Occipital lobe (tissue), 2 donors: ENCODE data around the gene CHCHD1. TPM values are rescaled to one million over a fixed set of nuclear protein-coding genes. Genes with fewer than 3 reads are reported as not detected.
"Not testable (repeated sequence)": the region's sequence is repeated elsewhere in the genome, so short reads cannot be mapped to it uniquely, and the experiment has no call there.

Source experiments
- DNase-seq: peaks from one replicate; lab custom pipeline; 2025; lab: John Stamatoyannopoulos, UW
- total RNA-seq: library from RNA; depleted of rRNA; stranded (reverse); fragments of >200 nt; gene quantifications from one replicate; pipeline ENCODE4 v1.2.3, GENCODE V29; 2014

Gene CHCHD1
- total RNA-seq, 1 donor from 2014 or later: 14.5 TPM

DNA sequence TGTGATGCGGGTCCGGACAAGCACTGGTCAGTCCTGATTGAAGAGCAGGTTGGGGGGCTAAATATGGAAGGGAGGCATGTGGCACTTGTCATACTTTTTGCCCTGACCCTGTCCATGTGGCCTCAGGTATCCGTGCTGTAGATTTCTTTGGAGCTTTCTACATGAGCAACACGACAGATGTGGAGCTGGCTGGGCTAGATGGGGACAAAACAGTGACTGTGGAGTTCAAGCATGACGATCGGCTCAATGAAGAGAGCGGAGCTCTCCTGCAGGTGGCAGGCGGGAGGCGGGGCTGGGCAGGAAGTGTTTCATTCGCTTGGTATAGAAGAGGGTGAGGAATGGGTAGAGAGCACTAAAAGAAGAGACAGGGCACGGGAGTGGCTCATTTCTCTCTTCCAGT is 13.0 kb upstream of the CHCHD1 start:
- no peak for DNase-seq

DNA sequence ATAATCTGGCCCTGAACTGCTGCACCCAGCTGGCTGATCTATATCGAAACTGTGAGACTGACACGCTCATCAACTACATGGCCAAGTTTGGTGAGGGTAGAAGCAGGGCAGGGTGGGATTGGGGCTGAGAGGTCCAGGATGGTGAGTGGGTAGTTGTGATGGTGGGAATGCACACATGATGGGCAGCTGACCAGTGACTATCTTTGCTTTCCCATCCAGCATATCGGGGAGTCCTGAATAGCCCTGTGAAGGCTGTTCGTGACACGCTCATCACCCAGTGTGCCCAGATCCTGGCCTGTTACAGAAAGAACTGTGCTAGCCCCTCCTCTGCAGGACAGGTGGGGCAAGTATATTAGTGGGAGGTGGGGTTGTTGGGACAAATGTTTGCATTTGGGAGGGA is 12.5 kb upstream of the CHCHD1 start:
- no peak for DNase-seq

DNA sequence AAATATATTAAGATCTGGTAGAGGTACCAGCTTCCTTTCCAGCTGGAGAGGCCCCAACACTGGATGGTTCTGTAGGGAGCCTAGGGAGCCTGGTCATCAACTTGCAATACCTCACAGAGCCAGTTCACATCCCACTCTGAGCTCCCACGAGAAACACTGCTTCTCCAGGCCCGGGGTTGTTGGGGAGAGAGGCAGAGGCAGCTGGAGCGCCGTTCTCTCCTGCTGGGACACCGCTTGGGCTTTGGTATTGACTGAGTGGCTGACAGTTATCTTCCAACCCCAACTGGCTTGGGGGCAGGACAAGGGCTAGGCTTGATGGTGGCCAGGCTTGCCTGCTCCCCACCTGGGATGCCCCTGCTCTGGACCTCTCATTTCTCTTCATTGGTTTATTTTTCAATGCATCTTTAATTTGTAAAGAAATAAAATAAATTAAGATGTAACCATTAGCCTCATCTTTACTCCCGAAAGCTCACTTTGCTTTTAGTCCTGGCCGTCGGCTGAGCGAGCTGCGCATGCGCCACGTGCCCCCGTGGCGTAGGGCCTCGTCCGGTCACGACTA is 10.0 kb upstream of the CHCHD1 start:
- DNase-seq: no peak

DNA sequence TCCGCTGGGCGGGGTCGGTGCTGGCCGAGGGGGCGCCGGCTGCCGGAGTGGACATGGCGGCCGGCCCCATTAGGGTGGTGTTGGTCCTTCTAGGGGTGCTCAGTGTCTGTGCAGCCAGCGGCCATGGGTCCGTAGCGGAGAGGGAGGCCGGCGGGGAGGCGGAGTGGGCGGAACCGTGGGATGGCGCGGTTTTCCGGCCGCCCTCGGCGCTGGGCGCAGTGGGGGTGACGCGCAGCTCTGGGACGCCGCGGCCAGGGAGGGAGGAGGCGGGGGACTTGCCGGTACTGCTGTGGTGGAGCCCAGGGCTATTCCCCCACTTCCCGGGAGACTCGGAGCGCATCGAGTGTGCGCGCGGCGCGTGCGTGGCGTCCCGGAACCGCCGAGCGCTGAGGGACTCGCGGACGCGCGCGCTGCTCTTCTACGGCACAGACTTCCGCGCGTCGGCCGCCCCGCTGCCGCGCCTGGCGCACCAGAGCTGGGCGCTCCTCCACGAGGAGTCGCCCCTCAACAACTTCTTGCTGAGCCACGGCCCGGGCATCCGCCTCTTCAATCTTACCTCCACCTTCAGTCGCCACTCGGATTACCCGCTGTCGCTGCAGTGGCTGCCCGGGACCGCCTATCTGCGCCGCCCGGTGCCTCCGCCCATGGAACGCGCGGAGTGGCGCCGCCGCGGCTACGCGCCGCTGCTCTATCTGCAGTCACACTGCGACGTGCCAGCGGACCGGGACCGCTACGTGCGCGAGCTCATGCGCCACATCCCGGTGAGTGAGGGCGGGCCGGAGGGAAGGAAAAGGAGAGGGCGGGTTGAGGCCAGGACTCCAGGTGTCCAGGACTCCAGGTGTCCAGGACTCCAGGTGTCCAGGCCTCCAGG is 9.3 kb upstream of the CHCHD1 start:
- DNase-seq: peak; percentile 91

DNA sequence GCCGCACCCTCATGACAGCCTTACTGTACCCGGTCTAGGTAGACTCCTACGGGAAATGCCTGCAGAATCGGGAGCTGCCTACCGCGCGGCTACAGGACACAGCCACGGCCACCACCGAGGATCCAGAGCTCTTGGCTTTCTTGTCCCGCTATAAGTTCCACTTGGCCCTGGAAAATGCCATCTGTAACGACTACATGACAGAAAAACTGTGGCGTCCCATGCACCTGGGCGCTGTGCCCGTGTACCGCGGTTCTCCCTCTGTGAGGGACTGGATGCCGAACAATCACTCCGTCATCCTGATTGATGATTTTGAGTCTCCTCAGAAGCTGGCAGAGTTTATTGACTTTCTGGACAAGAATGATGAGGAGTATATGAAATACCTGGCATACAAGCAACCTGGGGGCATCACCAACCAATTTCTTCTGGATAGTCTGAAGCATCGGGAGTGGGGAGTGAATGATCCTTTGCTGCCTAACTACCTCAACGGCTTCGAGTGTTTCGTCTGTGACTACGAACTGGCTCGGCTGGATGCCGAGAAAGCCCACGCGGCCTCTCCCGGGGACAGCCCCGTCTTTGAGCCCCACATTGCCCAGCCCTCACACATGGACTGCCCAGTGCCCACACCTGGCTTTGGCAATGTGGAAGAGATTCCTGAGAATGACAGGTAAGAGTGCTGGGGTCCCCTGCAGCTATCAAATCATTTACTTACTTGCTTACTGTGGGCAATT is 8.5 kb upstream of the CHCHD1 start:
- DNase-seq: no peak

DNA sequence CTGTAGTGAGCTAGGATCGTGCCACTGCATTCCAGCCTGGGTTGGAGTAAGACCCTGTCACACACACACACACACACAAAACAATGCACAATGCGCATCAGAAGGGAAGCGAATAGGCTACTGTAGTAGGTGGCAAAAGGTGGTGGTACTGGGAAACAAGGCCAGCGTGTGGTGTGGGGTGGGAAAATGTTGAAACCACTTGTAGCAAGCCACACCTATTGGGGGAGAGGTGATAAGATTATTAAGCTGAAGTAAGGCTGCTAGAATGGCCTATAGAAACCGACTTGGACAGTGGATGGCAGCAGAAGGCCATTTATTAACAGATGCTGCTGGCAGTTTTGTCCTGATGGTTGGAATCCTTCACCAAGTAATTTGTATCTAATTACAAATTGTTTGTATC is 7.2 kb upstream of the CHCHD1 start:
- DNase-seq: no peak

DNA sequence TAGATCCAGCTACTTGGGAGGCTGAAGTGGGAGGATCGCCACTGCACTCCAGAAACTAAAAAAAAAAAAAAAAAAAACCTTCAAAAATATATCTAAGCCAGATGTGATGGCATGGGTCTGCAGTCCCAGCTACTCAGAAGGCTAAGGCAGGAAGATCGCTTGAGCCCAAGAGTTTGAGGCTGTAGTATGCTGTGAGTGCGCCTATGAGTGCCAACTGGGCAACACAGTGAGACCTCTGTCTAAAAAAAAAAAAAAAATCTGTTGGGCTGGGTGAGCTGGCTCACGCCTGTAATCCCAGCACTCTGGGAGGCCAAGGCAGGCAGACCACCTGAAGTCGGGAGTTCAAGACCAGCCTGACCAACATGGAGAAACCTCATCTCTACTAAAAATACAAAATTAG is 2.8 kb upstream of the CHCHD1 start:
- no peak for DNase-seq

DNA sequence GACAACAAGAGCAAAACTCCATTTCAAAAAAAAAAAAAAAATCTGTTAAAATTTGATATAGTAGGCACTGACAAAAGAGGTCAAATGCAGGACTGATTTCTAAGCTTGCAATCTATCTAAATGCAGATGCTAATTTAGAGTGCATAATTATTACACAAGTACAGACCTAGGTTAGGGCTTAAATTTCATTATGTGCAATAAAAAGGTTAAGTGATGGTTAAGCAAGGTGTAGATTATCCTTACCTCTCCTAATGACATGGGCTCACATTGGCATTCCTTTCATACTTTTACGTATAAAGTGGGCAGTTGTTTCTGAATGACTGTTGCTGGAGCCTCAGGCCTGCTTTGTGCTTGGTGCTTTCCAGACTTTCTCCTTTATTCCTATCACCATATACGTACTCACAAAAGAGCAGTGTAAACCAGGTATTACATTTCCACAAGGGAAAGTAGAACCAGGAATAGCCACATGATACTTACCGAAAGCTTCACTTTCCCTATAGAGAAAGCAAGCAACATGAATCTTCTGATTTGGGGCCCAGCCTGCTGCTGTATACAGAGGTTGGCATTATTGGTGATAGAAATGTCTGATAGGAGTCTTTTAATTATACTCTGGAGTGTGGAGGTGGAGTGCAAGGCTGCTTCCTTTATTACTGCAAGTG is 2.2 kb upstream of the CHCHD1 start:
- no peak for DNase-seq

DNA sequence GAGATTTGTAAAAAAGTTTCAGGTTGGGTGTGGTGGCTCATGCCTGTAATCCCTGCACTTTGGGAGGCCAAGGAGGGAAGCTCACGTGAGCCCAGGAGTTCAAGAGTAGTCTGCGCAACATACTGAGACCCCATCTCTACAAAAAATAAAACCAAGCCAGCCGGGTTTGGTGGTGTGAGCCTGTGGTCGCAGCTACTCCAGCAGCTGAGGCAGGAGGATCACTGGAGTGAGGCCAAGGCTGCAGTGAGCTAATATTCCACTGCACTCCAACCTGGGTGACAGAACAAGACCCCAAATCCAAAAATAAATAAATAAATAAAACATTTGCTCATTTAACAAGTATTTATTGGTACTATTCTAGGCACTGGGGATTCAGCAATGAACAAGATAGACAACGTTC is 1.5 kb upstream of the CHCHD1 start:
- no peak for DNase-seq

DNA sequence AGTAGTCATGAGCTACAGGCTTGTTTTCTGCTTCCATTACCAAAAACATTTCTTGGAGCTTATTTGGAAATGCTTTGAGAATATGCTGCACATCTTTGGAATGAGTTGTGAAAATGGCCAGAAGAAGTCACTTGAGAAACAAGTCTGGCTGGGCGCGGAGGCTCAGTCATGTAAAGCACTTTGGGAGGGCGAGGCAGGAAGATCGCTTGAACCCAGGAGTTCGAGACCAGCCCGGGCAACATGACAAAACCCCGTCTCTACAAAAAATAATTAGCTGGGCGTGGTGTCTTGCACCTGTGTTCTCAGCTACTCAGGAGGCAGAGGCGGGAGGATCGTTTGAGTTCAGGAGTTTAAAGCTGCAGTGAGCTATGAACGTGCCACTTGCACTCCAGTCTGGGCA is 882 bp upstream of the CHCHD1 start:
- no peak for DNase-seq

DNA sequence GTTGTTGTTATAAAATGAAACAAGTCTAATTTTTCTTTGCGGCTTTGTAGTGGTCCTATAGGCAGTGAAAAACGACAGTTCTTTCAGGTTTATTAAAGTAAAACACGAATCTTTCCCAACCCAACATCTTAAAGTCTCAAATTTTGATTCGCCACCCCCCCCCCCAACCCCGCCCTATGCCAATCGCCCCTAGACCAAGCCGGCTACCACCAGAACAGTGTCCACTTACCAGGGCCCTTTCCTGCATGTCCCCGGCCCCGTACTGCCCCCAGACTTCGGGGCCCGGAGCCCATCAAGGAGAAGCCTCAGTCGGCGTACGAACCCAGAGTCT is 335 bp upstream of the CHCHD1 start:
- no peak for DNase-seq

DNA sequence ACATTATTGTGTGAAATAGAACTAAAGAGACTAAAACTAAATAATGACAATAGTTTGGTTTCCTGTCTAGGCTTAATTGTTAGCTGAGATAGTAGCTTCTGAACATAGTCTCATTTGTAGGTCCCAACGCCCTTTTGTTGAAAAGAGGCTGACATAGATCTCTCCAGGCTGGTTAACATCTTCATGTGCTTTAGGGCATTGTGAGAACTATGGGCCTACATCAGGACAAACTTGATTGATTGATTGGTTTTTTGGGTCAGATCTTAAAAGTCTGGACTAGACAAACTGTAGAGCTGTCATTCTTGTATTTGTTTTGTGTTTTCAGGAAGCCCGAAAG is 869 bp downstream of the CHCHD1 start:
- no peak for DNase-seq

DNA sequence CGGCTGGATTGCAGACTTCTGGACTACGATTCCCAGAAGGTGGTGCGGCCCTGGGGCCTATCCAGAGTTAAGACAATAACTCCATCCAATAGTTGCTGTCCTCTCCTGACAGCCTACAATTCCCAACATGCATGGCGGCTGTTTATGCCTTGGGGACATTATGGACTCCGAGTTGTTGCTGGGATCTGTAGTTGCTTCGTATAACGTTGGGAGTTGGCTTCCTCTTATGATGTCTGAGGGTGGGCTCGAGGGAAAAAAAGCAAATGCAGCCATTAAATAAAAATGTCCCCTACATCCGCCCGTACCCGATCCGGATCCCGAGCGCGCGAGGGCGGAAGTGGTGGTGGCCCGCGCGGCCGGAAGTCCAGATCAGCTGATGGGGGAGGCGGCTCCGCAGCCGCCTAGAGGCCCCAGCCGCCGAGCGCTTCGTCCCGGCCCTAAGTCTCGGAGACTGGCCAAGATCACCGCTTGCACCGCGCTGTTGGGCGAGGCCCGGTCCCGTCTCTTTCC is 3.4 kb downstream of the CHCHD1 start, which contains the start of gene ZSWIM8:
Gene ZSWIM8 (plus strand): TSS at position 396 of the 510 bp plus-strand sequence. CDS start 273 bp downstream, outside the sequence.
- DNase-seq: peak; percentile 89

DNA sequence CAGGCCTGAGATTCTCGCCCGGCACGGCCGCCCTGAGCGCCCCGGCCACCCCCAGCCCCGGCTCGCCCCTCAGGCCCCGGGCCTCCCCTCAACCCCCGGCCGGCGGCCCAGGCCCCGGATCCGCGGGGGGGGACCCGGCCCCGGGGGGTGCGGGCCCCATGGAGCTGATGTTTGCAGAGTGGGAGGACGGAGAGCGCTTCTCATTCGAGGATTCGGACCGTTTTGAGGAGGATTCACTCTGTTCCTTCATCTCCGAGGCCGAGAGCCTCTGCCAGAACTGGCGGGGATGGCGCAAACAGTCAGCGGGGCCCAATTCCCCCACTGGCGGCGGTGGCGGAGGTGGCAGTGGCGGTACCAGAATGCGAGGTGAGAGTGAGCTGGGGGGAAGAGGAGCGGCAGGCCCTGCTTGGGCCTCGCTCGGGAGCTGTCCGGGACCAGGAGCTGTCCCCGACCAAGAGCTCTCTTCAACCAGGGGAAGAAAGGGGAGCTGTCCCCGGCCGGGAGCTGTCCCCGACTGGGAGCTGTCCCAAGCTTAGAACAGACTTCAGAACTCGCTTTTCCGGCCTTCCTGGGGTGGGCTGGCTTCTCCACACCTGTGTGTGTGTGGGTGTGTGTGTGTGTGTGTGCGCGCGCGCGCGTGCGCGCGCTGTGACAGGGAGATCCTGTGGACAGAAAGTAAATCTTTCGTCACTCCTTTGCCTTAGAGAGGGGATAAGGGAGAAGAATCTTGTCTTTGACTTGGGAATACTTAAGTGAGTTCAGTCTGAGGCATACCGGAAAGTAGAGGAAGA is 4.1 kb downstream of the CHCHD1 start:
- no peak for DNase-seq

DNA sequence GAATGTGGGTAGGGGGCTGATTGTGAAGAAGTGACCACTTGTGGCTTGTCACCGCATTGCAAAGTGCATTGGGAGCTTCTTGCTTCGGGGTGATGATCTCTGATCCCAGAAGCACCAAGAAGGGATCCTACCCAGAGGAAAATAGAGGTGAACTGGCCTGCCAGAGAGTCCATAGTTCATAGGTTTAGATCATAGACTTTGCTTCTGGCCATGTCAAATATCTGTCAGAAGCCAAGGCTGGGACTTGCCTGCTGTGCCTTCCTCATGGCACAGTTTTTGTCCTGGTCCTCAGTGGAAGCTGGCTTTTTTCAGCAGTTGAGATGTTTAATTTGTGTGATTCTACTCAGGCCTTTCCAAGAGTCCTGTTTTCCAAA is 4.7 kb downstream of the CHCHD1 start:
- no peak for DNase-seq

DNA sequence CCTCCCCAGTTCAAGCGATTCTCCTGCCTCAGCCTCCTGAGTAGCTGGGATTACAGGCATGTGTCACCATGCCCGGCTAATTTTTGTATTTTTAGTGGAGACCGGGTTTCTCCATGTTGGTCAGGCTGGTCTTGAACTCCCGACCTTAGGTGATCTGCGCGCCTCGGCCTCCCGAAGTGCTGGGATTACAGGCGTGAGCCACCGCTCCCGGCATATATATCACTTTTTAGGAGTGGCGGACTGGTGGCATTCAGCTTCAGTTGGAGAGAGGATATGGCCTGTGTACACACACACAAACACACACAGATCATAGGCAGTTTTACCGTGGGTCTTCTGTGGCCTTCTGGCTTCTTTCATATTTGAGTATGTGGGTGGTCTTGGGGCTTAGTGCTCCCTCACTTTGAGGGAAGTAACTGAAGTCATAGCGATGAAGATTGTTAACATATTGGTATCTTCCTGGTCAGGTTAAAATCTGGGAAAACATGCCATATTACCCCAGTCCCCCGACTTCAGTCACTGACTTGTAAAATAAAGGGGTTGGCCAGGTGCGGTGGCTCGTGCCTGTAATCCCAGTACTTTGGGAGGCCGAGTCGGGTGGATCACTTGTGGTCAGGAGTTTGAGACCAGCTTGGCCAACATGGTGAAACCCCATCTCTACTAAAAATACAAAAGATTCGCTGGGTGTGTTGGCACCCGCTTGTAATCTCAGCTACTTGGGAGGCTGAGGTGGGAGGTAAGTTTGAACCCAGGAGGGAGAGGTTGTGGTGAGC is 5.4 kb downstream of the CHCHD1 start:
- not testable (repeated sequence) for DNase-seq

DNA sequence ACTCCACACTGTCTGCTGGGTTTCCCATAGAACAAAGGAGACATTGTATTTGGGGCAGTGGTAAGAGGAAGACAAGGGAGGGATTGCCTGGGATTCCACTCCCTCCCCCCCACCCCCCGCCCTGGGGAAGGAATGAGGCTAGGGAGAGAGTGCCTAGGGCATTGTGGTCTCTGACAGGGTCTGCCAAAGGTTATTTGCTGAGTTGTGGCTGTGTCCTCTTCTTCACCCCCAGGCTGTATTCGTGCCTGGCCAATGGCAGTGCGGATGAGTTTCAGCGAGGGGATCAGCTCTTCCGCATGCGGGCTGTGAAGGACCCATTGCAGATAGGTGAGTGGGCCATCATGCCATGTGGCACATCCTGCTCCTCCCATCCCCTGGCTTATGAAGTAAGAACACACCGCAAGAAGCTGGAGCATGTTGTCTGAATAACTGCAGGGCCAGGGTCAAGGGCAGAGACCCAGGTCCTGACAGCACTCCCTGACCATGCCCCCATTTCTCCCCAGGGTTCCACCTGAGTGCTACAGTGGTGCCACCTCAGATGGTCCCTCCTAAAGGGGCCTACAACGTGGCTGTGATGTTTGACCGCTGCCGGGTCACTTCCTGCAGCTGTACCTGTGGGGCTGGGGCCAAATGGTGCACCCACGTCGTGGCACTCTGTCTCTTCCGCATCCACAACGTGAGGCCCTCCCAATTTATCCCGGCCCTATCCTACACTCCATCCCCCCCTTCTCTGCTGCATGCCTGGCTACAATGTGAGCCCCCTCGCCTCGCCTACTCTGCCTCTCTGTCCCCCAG is 7.2 kb downstream of the CHCHD1 start:
- no peak for DNase-seq

DNA sequence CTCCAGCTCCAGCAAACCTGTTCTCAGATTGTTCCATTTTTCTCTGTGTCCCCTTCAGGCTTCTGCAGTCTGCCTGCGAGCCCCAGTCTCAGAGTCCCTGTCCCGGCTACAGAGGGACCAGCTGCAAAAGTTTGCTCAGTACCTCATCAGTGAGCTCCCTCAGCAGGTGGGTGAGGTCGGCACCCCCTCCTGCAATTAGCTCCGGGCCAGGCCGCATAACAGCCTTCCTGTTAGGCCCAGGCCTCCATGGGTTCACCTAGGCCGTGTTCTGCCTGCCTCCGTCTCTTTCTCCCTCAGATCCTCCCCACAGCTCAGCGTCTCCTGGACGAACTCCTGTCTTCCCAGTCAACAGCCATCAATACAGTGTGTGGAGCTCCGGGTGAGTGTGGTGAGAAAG is 7.8 kb downstream of the CHCHD1 start:
- no peak for DNase-seq

DNA sequence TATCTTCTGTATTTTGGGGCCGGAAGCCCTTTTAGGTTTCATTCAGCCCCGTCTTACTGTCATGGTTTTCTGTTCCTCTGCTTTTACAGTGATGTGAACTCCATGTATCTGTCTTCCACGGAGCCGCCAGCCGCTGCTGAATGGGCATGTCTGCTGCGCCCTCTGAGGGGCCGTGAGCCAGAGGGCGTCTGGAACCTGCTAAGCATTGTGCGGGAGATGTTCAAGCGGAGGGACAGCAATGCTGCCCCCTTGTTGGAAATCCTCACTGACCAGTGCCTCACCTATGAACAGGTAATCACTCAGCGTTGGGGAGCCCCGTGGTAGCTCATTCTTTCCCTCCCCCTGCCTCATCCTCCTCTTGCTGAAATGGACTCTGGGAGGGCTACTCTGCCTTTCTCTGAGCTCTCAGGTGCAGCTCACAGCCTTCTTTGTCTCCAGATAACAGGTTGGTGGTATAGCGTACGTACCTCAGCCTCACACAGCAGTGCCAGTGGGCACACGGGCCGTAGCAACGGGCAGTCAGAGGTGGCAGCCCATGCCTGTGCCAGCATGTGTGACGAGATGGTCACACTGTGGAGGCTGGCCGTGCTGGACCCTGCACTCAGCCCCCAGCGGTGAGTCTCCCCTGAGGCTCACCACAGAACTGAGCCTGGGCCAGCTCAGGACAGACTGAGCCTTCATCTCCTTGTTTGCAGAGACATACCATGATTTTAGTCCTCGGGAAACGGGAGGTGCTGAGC is 9.2 kb downstream of the CHCHD1 start:
- DNase-seq: no peak
